Measurements from ENCODE around the gene FCRL3.

Gene FCRL3

GRCh38 chr1:157673008-157673407 lies 27.6 kb downstream of the FCRL3 start:
- no peak for DNase-seq

DNA sequence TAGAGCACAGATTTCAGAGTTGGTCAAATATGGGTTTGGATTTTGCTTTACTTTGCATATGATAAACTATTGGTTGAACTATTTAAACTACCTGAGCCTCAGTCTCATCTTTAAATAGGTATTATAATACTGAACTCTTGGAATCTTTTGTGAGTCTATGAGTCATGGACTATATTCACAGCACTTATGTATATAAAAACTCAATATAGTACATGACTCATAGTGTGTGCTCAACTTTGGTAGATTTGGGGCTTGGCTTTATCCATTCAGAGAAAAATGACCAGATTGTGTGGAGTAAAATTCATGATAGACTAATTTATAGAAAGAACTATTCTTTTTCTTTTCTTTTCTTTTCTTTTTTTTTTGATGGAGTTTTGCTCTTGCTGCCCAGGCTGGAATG lies 28.7 kb downstream of the FCRL3 start:
- no peak for DNase-seq

DNA sequence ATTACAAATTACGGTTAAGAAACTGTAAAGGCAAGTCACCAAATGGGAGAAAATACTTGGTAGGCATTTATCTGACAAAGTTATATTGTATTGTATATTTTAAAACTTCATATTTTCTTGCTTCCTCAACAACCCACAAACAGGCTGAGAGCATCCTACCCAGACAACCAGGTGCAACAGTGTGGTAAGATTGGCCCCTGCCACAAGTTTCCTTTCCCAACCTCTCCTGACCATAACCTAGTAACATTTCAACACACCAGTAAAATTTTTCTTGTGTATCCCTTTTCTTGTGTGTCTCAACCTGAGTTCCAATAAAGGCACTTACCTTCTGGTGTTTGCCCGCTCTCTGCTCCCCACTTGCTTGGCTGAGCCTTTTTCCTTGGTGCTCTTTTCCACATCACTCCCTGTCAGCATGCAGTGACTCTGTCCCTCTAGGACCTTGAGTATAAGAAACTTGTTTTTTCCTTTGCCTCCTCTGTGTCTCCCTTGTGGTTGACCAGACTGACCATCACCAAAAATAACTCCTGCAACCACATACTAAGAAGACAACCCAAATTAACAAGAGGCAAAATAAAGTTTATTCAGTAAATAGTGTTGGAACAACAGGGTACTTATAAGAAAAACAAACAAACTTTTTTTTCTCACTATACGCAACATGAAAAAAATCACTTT lies 40.9 kb downstream of the FCRL3 start:
- DNase-seq: no peak

DNA sequence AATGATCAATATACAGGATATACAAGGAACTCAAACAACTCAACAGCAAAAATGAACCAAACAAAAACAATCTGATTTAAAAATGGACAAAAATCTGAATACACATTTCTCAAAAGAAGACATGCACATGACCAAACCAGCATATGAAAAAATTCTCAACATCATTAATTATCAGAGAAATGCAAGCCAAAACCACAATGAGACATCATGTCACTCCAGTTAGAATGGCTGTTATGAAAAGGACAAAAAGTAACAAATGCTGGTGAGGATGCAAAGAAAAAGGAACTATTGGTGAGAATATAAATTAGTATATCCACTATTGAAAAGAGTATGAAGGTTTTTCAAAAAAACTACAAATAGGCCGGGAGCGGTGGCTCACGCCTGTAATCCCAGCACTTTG lies 42.0 kb downstream of the FCRL3 start:
- no peak for DNase-seq

GRCh38 chr1:157653494-157653873 lies 47.1 kb downstream of the FCRL3 start:
- DNase-seq: no peak

GRCh38 chr1:157652859-157653493 lies 47.6 kb downstream of the FCRL3 start:
- DNase-seq: no peak

GRCh38 chr1:157648317-157648716 lies 52.3 kb downstream of the FCRL3 start:
- DNase-seq: no peak

DNA sequence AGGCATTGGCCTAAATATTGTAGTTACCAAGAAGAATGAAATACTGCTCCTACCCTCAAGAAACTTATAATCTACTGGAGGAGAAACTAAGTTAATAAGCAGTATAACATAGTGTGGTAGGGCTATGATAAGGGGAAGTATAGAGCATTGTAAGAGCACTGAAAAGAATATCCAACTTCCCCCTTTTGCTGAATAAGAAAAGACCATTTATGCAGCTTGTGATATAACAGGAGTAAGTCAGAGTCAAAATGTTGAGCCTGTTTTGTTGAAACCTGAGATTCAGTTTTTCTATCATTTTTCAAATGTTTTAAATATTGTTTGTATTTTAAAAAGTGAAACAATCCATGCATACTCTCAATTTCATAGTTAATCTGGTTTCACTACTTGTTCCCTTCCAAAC lies 54.4 kb downstream of the FCRL3 start:
- no peak for DNase-seq

DNA sequence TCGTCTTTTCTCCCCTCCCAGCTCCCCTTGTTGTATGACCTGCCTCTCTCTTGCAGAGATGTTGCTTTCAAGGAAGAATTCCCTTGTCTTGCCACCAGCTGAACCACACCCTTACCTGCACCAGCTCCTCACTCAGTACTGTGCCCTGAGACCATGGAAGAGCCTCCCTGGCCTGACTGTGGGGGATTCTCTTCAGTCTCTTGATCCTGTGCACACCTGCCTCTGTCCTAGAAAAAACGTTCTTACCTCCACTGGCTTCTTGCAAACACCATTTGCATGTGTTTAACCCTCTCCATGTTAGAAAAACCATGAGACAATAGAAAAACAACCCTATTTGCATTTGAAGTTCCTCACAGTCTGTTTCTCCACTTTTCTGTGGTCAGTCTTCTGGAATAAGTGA lies 59.4 kb downstream of the FCRL3 start:
- DNase-seq: no peak

- no peak for DNase-seq
Observed at GRCh38 chr1:157639800-157640199, 60.8 kb downstream of the FCRL3 start.

DNA sequence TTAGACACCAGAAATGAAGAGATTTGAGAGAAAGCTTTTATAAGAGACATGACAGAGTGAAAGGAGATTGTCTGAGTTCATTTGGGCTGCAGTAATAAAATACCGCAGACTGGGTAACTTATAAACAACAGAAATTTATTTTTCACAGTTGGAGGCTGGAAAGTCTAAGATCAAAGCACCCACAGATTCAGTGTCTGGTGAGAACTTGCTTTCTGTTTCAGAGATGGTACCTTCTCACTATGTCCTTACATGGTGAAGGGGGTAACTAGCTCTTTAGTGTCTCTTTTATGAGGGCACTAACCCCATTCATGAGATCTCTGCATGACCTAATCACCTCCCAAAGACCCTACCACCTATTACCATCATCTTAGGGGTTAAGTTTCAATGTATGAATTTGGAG lies 71.8 kb downstream of the FCRL3 start:
- DNase-seq: no peak
